Smooth muscle cell (in vitro differentiated cells): ENCODE data around the gene DTX3L. TPM values are rescaled to one million over a fixed set of nuclear protein-coding genes. Genes with fewer than 3 reads are reported as not detected.

Source experiments
- DNase-seq: peaks from one replicate; lab custom pipeline; 2025; ENCODE audit not compliant: unreplicated experiment; lab: John Stamatoyannopoulos, UW
- H2AFZ ChIP-seq: fragments of 200-600 bp; sonication (generic); 2 replicates; pipeline ENCODE4 v1.6.0; 2016; ENCODE audit warnings: antibody characterized with exemption, low read depth, mild to moderate bottlenecking
- H3F3A ChIP-seq: fragments of 200-600 bp; sonication (generic); 2 replicates; pipeline ENCODE4 v1.6.0; 2017; ENCODE audit warnings: antibody characterized with exemption, low read depth
- H3K27ac ChIP-seq: fragments of 200-600 bp; sonication (generic); 2 replicates; pipeline ENCODE4 v1.5.1; 2016; ENCODE audit warnings: low read depth, mild to moderate bottlenecking
- H3K27me3 ChIP-seq: fragments of 200-600 bp; sonication (generic); 2 replicates; pipeline ENCODE4 v1.6.1; 2016; ENCODE audit warnings: low read depth, mild to moderate bottlenecking
- H3K36me3 ChIP-seq: fragments of 200-600 bp; sonication (generic); 2 replicates; pipeline ENCODE4 v1.5.1; 2016; ENCODE audit warnings: low read depth
- H3K4me1 ChIP-seq: fragments of 200-600 bp; sonication (generic); 2 replicates; pipeline ENCODE4 v1.5.1; 2016; ENCODE audit warnings: low read depth
- H3K4me2 ChIP-seq: fragments of 200-600 bp; sonication (generic); 2 replicates; pipeline ENCODE4 v1.6.0; 2016; ENCODE audit warnings: mild to moderate bottlenecking
- H3K4me3 ChIP-seq: fragments of 200-600 bp; sonication (generic); 2 replicates; pipeline ENCODE4 v1.5.1; 2016; ENCODE audit warnings: mild to moderate bottlenecking
- H3K79me2 ChIP-seq: fragments of 200-600 bp; sonication (generic); 2 replicates; pipeline ENCODE4 v1.6.0; 2016; ENCODE audit warnings: low read depth, mild to moderate bottlenecking
- H3K9ac ChIP-seq: fragments of 200-600 bp; sonication (generic); 2 replicates; pipeline ENCODE4 v1.6.0; 2016; ENCODE audit warnings: low read depth
- H3K9me3 ChIP-seq: fragments of 200-600 bp; sonication (generic); replicated peaks from 2 replicates; pipeline ENCODE4 v1.5.1; 2016; ENCODE audit warnings: low read depth
- H4K20me1 ChIP-seq: fragments of 200-600 bp; sonication (generic); 2 replicates; pipeline ENCODE4 v1.6.0; 2016; ENCODE audit warnings: low read depth
- CTCF ChIP-seq: fragments of 200-600 bp; sonication (generic); IDR thresholded peaks from 2 replicates; pipeline ENCODE4 v1.5.1; 2017; ENCODE audit warnings: borderline replicate concordance, mild to moderate bottlenecking, antibody characterized with exemption; ENCODE audit not compliant: insufficient read depth, poor library complexity, severe bottlenecking
- WGBS: methylation state at CpG from one replicate; pipeline ENCODE4 v1.1.7; 2016; ENCODE audit warnings: low lambda C conversion rate; 5-methylcytosine and 5-hydroxymethylcytosine counted together
- polyA plus RNA-seq: library from polyadenylated mRNA; unstranded; fragments of >200 nt; fragmentation: Nextera tagmentation; extraction: Ambion mirVana; gene quantifications from 2 replicates; pipeline ENCODE4 v1.2.1, GENCODE V29; 2016
- total RNA-seq: library from RNA; depleted of rRNA; stranded (reverse); fragments of >200 nt; gene quantifications from 2 replicates; pipeline ENCODE4 v1.2.3, GENCODE V29; 2014

DTX3L gene
- total and polyA plus RNA-seq, 2 experiments from 2014 or later, result 2.2 to 6.4 TPM

- DNase-seq, result no peak
- H3K36me3 ChIP-seq, result no peaks in the 10 kb centered on the region
- H3K79me2 ChIP-seq, result no peaks in the 10 kb centered on the region
- H3F3A ChIP-seq, result no peaks in the 10 kb centered on the region
- no peak overlapping the region for H3K4me2 ChIP-seq
- WGBS, result 91% methylated on average over 3 of the region's 3 CpGs
- H3K9me3 ChIP-seq, result no peaks in the 10 kb centered on the region
- no peaks in the 10 kb centered on the region for H3K4me1 ChIP-seq
- H4K20me1 ChIP-seq, result no peaks in the 10 kb centered on the region
- no peak overlapping the region for H3K9ac ChIP-seq
- H3K27ac ChIP-seq, result no peak overlapping the region
- H3K27me3 ChIP-seq, result no peaks in the 10 kb centered on the region
- no peak overlapping the region for H2AFZ ChIP-seq
- no peak overlapping the region for H3K4me3 ChIP-seq
- TF ChIP-seq CTCF, result no peak
Observed at GRCh38 chr3:122548076-122548475, 16.1 kb upstream of the DTX3L start.

GRCh38 chr3:122548619-122549018, 15.5 kb upstream of the DTX3L start:
- no peaks in the 10 kb centered on the region for H3K79me2 ChIP-seq
- 92% methylated on average over 1 of the region's 1 CpG for WGBS
- no peaks in the 10 kb centered on the region for H3K9me3 ChIP-seq
- no peak for TF ChIP-seq CTCF
- H4K20me1 ChIP-seq, result no peaks in the 10 kb centered on the region
- no peak for DNase-seq
- no peaks in the 10 kb centered on the region for H3K36me3 ChIP-seq
- H3F3A ChIP-seq, result no peaks in the 10 kb centered on the region
- no peaks in the 10 kb centered on the region for H3K27me3 ChIP-seq
- H3K9ac ChIP-seq, result no peak overlapping the region
- no peak overlapping the region for H2AFZ ChIP-seq
- no peak overlapping the region for H3K4me3 ChIP-seq
- no peak overlapping the region for H3K27ac ChIP-seq
- no peak overlapping the region for H3K4me2 ChIP-seq
- no peaks in the 10 kb centered on the region for H3K4me1 ChIP-seq

GRCh38 chr3:122553171-122553570, 11.0 kb upstream of the DTX3L start:
- DNase-seq, result no peak
- Histone ChIP-seq H3K27me3 (no peaks in the 10 kb centered on the region), H3K9me3 (no peaks in the 10 kb centered on the region), H3K36me3 (no peaks in the 10 kb centered on the region), H2AFZ (no peak overlapping the region), H3K27ac (no peak overlapping the region), H3K9ac (no peak overlapping the region), H3F3A (no peaks in the 10 kb centered on the region), H3K4me2 (no peak overlapping the region), H3K4me1 (peaks cover 4% of the 10 kb centered on the region), H3K4me3 (no peak overlapping the region), H4K20me1 (no peaks in the 10 kb centered on the region), H3K79me2 (no peaks in the 10 kb centered on the region)
- TF ChIP-seq CTCF, result no peak
- 59% methylated on average over 3 of the region's 3 CpGs for WGBS

GRCh38 chr3:122555275-122556071, 8.7 kb upstream of the DTX3L start:
- peak overlapping the region; percentile 16 for H3K27ac ChIP-seq

More at GRCh38 chr3:122555275-122556071, 8.7 kb upstream of the DTX3L start:
- H3K4me2 ChIP-seq, result no peak overlapping the region
- H3K9ac ChIP-seq, result no peak overlapping the region
- no peaks in the 10 kb centered on the region for H3F3A ChIP-seq
- WGBS, result 49% methylated on average over 6 of the region's 6 CpGs
- H2AFZ ChIP-seq, result no peak overlapping the region
- no peak overlapping the region for H3K4me3 ChIP-seq
- peaks cover 4% of the 10 kb centered on the region for H3K4me1 ChIP-seq
- DNase-seq, result no peak
- no peaks in the 10 kb centered on the region for H3K9me3 ChIP-seq
- H3K79me2 ChIP-seq, result no peaks in the 10 kb centered on the region
- no peaks in the 10 kb centered on the region for H3K36me3 ChIP-seq
- H4K20me1 ChIP-seq, result no peaks in the 10 kb centered on the region
- TF ChIP-seq CTCF, result no peak
- H3K27me3 ChIP-seq, result no peaks in the 10 kb centered on the region
